Parathyroid adenoma (tissue), 2 donors: ENCODE measurements around the gene RPS14.

Source experiments
- H2AFZ ChIP-seq: fragments of 300-600 bp; sonication (generic); one replicate; pipeline ENCODE4 v1.7.0; 2017; ENCODE audit warnings: antibody characterized with exemption, mild to moderate bottlenecking
- H3K27ac ChIP-seq: fragments of 300-600 bp; sonication (generic); one replicate; pipeline ENCODE4 v1.7.0; 2017
- H3K27me3 ChIP-seq: fragments of 300-600 bp; sonication (generic); one replicate; pipeline ENCODE4 v1.7.0; 2017; ENCODE audit warnings: low read length; ENCODE audit not compliant: control insufficient read depth, insufficient read depth
- H3K36me3 ChIP-seq: fragments of 300-600 bp; sonication (generic); one replicate; pipeline ENCODE4 v1.7.0; 2017; ENCODE audit warnings: low read length; ENCODE audit not compliant: control insufficient read depth, insufficient read depth
- H3K4me1 ChIP-seq: fragments of 300-600 bp; sonication (generic); one replicate; pipeline ENCODE4 v1.7.0; 2017; ENCODE audit warnings: control low read depth
- H3K4me2 ChIP-seq: fragments of 300-600 bp; sonication (generic); one replicate; pipeline ENCODE4 v1.7.0; 2017; ENCODE audit warnings: low read length
- H3K4me3 ChIP-seq: fragments of 300-600 bp; sonication (generic); one replicate; pipeline ENCODE4 v1.7.0; 2017; ENCODE audit warnings: low read depth, low read length
- H3K79me2 ChIP-seq: fragments of 300-600 bp; sonication (generic); one replicate; pipeline ENCODE4 v1.7.0; 2017; ENCODE audit warnings: control low read depth
- H3K9ac ChIP-seq: fragments of 300-600 bp; sonication (generic); one replicate; pipeline ENCODE4 v1.7.0; 2017; ENCODE audit warnings: mild to moderate bottlenecking
- H3K9me3 ChIP-seq: fragments of 300-600 bp; sonication (generic); one replicate; pipeline ENCODE4 v1.7.0; 2017; ENCODE audit warnings: low read length; ENCODE audit not compliant: control insufficient read depth
- CTCF ChIP-seq: fragments of 300-600 bp; sonication (generic); IDR thresholded peaks from one replicate; pipeline ENCODE4 v1.7.0; 2017; ENCODE audit warnings: antibody characterized with exemption, mild to moderate bottlenecking
- donor health status: primary hyperparathyroidism.

The RPS14 gene

GRCh38 chr5:150446088-150446487 lies 3.5 kb downstream of the RPS14 start:
- Histone ChIP-seq H3K27ac (no peak overlapping the region), H3K4me3 (no peak overlapping the region), H3K4me1 (no peaks in the 10 kb centered on the region), H3K9me3 (no peaks in the 10 kb centered on the region), H3K36me3 (no peaks in the 10 kb centered on the region), H3K9ac (no peak overlapping the region), H3K4me2 (no peak overlapping the region), H2AFZ (no peak overlapping the region), H3K27me3 (no peaks in the 10 kb centered on the region), H3K79me2 (peaks cover 7% of the 10 kb centered on the region)
- TF ChIP-seq CTCF = no peak

DNA sequence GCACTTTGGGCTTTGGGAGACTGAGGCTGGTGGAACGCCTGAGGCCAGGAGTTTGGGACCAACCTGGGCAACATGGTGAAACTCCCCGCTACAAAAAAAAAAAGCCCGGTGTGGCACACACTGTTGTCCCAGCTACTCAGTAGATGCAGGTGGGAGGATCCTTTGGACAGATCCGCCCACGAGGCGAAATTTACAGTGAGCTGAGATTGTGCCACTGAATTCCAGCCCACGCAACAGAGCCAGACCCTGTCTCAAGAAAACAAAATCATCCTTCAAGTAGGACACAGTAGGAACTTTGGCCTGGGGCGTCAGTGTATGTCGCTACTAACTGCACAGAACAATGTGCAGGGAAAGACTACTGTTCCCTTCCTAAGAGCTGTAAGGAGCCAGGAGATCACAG lies 4.8 kb downstream of the RPS14 start:
- TF ChIP-seq CTCF = no peak
- no peak overlapping the region for H3K4me3 ChIP-seq

GRCh38 chr5:150443242-150444075 lies 6.1 kb downstream of the RPS14 start:
- Histone ChIP-seq H3K27ac (no peak overlapping the region), H2AFZ (no peak overlapping the region), H3K27me3 (no peaks in the 10 kb centered on the region), H3K9me3 (no peaks in the 10 kb centered on the region), H3K4me1 (no peaks in the 10 kb centered on the region), H3K4me3 (no peak overlapping the region), H3K9ac (no peak overlapping the region), H3K79me2 (peaks cover under 1% of the 10 kb centered on the region), H3K4me2 (no peak overlapping the region), H3K36me3 (no peaks in the 10 kb centered on the region)
- no peak for TF ChIP-seq CTCF

More for the DNA sequence above, 4.8 kb downstream of the RPS14 start:
- Histone ChIP-seq H3K4me1 (no peaks in the 10 kb centered on the region), H3K79me2 (peaks cover 7% of the 10 kb centered on the region), H3K9ac (no peak overlapping the region), H3K4me2 (no peak overlapping the region), H2AFZ (no peak overlapping the region), H3K27me3 (no peaks in the 10 kb centered on the region), H3K36me3 (no peaks in the 10 kb centered on the region), H3K9me3 (no peaks in the 10 kb centered on the region), H3K27ac (no peak overlapping the region)

DNA sequence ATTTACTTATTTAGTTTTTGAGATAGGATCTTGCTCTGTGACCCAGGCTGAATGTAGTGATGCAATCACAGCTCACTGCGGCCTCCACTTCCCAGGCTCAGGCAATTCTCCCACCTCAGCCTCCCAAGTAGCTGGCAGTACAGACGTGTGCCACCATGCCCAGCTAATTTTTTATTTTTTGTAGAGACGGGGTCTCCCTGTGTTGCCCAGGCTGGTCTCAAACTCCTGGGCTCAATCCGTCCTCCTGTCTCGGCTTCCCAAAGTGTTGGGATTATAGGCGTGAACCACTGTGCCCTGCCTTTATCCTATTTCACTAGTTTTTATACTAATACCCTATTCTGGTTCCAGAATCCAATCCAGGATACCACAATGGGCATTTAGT lies 6.8 kb downstream of the RPS14 start:
- TF ChIP-seq CTCF = no peak
- no peak overlapping the region for H3K27ac ChIP-seq
- H3K4me1 ChIP-seq = no peaks in the 10 kb centered on the region
- no peak overlapping the region for H3K4me3 ChIP-seq
- no peaks in the 10 kb centered on the region for H3K9me3 ChIP-seq
- H3K36me3 ChIP-seq = no peaks in the 10 kb centered on the region
- H3K4me2 ChIP-seq = no peak overlapping the region
- no peaks in the 10 kb centered on the region for H3K79me2 ChIP-seq
- no peak overlapping the region for H3K9ac ChIP-seq
- H3K27me3 ChIP-seq = no peaks in the 10 kb centered on the region
- H2AFZ ChIP-seq = no peak overlapping the region
